DMS153 (cell line): ENCODE measurements around the gene CTNNA3.
A peak's percentile ranks its signal among the peaks of the same experiment; 100 is the strongest.

Source experiments
- DNase-seq: peaks from one replicate; lab custom pipeline; 2025; lab: John Stamatoyannopoulos, UW

CTNNA3 gene

DNA sequence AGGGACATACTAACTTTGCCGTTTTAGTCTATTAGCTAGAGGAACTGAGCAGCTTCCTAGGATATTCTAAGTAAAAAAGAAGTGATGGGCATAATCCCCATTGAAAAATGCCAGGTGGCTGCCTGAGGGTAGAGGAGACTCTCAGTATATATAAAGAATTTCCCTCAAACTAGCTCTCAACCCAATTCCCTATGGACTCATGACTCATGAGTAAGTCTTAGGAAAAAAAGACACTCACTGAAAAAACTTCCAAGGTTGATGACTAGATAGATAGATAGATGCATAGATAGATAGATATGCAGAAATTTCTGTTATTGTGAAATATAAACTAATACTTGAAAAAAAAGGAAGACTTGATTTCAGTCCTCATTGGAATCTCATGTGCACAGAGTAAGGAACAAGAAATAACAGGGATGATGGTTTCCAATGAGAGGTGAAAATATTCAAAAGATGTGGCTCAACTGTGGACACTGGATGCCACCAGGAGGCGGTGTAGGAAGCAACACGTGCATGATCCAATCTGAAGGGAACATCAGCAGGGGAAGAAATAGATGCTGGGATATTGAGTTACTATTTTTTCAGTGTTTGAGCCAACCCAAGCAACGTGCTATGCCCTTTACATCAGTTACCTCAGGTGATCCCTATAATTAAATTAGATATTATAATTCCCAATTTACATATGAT lies 1481.1 kb downstream of the CTNNA3 start:
- no peak for DNase-seq

DNA sequence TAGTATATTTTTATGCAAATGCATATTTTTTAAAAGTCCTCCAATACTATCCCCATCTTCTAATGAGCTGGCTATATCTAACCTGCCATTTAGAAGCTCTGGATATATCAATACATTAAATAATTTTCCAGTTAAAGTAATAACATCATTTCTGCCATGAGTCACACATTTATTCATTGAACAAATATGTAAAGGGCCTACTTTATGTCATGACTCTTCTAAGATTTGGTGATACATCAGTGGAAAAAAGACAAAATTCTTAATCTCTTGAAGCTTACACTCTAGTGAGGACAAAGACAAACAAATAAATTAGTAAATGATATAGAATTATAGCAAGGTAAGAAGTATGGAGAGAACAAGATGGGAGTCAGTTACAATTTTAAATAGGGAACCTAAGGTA lies 1487.0 kb downstream of the CTNNA3 start:
- DNase-seq: no peak

DNA sequence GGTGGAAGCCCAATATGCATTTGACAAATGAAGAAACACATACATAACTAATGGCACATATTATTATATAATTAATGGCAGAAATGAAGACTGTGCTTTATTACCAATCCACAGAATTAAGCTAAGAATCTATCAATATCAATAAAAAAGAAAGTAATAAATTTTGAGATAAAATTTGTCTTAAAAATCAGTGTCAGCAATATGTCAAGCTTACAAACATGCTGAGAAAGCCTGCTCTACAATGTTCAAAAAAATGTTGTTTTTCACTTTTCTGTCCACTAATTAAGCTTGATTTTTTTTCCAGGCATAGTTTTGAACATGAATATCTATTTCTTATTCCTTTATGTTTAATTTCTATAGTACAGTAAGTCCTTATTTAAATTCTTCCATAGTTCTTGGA lies 1491.2 kb downstream of the CTNNA3 start:
- no peak for DNase-seq

DNA sequence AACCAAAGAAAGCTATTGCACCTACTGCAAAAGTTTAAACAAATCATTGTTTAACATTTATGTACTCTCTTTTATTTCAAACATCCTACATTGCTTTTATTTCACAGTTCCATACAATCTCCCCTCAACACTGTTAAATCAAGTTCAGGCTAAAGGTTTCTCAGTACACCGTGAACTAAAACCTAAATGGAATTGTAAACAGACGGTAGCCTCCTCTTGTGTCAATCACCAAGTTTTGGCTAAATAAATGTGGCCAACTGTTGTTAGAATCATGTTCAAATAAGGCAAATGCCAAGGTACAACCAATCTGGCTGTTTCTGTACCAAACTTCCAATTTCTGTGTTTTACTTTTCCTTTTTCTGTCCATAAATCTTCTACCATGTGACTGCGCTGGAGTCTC lies 1493.9 kb downstream of the CTNNA3 start:
- no peak for DNase-seq

DNA sequence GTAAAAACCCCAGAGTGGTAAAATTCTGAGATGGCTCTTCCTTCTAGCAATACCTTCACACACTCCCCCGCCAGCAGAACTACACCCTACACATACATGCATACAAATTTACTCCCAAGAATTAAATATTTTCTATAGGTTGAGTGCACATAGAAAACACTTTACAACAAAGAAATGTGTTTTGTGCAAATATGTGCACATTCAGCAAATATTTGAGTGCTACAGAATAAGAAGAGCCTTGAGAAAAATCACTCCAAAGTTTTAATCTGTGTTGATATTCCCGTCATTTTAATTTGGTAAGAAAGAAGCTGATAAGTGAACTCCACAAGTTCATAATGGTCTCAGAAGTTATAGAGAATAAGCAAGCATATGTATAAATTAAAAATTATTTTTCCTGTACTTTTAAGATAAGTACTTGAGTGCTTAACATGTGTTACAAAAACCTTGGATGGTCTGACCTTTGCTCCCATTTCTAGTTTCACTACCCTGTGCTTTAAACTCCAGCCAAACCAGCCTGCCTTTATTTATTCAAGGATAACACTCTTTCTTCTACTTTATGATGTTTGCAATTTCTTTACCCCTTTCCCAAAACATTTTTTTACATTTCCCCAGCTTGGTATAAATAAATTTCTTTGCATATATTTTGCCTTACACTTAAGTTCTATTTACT lies 1503.7 kb downstream of the CTNNA3 start:
- no peak for DNase-seq

DNA sequence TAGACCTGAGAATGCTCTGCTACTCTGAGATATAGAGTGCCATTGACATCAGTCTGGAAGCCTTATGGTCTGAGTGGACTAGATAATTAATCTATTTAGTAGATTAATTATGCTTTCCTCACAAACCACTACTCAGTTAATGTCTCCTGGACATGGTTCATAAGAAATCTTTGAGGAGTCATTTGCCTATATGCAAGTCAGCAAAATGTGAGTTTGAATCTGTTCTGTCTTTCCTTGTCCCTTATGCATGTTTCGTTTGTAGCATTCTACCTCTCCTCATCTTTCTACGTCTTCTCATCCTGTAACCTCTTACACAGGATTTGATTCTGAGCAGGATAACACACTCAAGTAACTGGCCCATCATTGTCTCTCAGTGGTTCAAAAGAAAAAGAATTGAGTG lies 1505.6 kb downstream of the CTNNA3 start:
- no peak for DNase-seq

DNA sequence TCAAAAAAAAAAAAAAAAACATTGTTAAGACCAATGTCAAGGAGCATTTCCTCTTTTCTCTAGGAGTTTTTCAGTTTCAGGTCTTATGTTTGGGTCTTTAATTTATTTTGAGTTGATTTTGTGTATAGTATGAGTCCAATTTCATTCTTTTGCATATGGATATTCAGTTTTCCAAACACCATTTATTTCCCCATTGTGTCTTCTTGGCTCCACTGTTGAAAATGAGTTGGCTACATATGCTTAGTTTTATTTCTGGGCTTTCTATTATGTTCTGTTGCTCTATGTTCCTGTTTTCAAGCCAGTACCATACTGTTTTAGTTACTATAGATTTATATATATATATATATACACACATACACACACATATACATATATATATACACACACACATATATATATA lies 1506.7 kb downstream of the CTNNA3 start:
- no peak for DNase-seq

DNA sequence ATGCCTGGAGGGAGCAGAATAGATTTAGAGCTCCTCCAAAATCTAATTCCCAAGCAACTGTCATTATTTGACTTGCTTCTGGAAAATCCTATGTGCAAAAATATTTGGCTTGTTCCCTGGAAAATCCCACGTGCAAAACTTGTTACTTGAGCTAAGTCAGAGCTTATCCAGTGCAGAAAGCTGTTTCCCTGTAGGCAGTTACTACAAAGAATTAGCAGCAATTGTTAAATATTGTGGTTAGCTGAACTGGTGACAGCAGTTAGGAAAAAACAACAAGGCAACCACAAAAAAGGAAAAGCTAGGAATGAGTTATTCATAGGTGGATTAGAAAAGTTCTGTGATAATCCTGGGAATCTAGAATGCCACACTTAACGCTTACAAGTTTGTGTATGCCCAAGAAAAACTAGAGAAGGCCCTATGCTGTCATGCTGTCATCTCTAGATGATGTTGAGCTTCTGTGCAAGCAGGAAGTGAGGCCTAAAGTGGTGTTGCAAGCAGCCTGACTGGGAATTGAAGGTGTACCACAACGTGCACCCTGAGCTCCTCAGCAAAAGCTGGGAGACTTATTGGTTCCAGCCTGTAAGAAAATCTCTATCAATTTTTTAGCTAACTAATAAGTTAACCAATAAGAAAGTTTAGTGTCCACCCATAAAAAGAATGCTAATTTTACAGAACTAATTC lies 1508.8 kb downstream of the CTNNA3 start:
- no peak for DNase-seq

DNA sequence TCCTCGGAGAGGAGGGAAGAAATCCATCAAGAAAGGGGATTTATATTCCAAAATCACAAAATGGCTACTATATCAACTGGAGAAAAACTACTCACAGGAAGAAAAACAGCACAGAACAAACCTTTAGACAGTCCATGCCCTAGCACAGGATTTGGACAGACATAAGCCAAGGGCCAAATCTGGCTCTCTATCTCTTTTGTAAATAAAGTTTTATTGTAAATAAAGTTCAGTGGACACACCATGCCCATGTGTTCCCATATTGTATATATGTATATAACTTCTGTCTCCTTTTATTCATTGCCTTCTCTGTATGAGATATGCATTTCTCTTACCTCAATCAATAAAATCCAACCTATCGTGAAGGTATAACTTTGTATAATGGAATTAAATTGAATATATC lies 1513.0 kb downstream of the CTNNA3 start:
- no peak for DNase-seq

DNA sequence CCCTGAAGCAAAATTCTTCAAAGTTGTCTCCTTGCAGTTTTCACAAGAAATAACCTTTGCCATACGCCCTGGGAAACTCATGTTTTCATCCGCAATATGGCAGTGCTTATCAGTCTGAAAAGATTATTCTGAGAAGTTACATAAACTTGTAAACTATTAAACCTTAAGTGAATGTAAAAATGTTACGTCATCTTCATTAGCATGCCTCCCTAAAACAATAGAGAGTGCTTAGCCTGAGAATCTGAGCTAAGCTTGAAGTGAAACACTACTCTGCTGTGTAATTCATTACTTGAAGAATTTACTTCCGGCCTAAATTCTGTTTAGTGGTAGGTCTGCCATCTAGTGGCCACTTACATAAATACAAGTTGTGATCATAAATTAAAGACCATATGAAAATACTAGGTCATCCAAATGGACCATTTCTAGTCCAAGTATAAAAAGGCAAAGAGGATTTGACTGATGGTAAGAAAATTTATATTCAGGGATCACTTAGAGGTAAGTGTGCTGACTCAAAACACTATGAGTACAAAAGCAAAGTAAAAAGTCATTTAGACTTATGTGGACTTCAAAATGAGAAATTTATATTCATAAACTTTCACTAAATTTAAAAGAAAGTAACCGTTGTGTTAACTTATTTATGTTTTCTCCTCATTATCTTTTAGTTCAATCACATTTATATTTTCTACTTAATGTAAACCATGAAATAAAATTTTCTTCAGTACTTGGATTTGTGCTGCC lies 1515.2 kb downstream of the CTNNA3 start:
- peak; percentile 39 for DNase-seq

DNA sequence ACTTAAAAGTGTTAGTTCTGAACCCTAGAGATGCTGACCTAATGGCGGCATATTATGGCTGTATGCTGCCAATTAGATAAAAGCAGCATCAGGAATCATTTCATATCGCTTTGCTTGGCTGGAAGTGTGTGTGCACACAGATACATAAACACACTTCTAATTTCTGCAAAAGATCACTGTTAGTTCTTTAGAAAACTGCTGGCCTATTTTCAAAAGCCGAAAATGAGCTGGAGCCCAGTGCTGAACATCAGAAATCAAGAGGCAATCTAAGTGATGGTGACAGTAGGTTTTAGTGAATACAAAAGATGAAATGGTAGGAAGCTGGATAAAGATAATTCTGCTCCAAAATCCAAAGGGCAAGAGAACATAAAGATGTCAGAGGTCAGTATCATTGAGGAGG lies 1516.0 kb downstream of the CTNNA3 start:
- no peak for DNase-seq

DNA sequence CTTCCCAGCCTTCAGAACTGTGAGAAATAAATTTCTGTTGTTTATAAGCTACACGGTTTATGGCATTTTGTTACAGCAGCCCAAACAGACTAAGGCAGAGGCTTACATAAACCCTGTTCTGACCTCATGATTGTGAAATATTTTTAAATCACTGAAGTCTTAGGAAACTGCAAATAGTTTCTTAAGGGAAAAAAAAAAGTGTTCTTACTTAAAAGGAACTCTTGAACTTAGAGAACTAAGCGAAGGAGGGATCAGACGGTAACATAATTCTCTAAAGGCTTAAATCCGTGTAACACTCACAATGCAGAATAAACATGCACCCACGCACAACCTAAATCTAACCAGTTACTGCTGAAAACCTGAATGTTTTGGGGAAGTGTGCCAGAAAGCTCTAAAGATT lies 1519.2 kb downstream of the CTNNA3 start:
- no peak for DNase-seq

DNA sequence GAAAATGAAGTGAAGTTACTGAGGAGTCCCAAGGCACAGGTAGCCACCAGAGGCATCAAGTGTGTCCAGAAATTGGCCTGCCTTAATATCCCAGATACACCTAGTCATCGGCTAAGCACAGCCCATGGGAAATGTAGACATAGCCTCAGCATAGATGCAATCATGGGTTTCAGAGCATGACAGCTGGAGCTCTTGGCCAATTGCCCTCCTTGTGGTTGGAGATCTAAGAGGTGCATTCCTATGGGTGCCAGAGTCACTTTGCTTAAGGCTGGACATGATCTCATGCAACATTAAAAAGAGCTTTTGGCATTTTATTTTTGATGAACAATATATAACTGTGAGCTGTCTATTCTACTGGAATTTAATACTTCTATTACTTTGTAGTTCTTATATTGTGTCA lies 1528.2 kb downstream of the CTNNA3 start:
- DNase-seq: no peak

DNA sequence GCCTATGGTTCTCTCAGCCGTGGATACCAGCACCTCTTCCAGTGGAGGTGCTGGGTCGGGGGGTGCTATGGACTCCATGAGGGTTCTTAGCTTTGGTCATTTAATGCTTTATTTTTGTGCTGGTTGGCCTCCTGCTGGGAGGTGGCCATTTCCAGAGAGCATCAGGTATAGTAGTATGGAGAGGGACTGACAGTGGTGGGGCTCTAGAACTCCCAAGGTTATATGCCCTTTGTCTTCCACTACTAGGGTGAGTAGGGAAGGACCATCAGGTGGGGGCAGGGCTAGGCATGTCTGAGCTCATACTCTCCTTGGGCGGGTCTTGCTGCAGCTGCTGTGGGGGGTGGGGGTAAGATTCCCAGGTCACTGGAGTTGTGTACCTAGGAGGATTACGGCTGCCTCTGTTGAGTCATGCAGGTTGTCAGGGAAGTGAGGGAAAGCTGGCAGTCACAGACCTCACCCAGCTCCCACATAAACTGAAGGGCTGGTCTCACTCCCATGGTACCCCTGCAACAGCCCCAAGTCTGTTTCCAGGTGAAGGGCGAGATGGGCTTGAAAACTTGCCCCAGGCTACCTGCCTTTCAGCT lies 1533.3 kb downstream of the CTNNA3 start:
- DNase-seq: no peak

DNA sequence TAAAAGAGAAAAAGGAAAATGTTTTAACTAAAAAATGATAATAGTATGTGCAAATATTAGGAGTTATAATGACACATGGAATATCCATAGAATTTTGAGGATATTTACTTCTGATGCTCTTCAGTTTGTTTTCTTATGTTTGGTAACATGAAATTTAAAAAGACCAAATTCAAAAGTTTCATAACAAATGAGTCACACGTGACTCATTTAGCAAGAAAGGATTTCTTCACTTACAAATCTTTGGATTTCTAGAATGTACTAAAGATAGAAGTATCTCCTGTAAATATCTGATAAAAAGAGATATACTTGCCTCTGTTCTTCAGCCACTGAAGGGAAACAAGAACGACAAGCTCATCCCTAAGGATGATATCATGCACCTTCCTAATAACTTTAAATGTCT lies 1544.6 kb downstream of the CTNNA3 start:
- DNase-seq: no peak

DNA sequence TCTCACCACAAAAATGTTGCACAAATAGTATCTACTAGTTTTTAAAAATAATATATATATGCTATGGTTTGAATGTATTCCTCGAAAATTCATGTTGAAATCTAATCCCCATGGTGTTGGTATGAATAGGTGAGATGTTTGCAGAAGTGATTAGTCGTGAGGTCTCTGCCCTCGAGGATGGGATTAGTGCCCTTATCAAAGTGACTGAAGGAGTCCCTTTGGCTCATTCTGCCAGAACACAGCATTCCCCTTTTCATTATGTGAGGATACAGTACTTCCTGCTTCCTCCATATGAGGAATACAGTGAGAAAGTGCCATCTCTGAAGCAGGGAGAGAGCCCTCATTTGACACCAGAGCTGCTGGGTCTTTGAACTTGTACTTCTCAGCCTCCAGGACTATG lies 1547.7 kb downstream of the CTNNA3 start:
- DNase-seq: no peak

DNA sequence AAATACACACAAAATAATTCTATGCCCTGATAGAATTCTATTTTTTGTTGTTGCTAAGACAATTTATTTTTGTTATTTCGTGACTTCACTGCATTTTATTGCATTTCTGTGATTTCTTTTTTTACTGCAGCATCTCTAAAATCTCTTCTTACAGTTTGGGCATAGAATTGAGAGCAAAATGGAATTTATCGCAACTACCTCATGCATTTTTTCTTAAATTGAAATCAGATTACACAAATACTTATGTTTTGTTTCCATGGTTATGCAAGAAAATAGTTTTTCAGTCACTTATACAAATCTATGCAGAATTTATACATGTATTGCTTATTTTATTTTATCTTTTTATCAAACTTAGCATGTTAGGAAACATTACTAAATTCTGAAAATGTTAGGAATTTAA lies 1552.0 kb downstream of the CTNNA3 start:
- no peak for DNase-seq

DNA sequence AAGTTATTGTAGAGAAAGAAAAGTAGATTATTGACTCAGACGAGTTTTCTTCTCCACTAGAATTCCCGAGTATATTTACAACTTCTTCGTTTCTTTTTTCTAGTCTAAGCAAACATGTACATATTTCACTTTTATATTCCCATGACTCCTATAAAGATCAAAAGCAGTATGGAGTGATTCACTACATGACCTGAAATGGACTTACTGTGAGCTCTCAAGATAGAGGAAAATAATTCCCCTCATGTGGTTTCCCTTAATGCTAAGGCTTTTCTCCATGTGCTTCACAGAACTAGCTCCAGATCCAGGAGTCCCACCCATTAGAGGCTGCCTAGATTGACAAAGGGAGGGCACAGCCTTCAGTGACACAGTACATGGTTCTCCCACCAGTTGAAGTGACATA lies 1593.2 kb downstream of the CTNNA3 start:
- DNase-seq: no peak

DNA sequence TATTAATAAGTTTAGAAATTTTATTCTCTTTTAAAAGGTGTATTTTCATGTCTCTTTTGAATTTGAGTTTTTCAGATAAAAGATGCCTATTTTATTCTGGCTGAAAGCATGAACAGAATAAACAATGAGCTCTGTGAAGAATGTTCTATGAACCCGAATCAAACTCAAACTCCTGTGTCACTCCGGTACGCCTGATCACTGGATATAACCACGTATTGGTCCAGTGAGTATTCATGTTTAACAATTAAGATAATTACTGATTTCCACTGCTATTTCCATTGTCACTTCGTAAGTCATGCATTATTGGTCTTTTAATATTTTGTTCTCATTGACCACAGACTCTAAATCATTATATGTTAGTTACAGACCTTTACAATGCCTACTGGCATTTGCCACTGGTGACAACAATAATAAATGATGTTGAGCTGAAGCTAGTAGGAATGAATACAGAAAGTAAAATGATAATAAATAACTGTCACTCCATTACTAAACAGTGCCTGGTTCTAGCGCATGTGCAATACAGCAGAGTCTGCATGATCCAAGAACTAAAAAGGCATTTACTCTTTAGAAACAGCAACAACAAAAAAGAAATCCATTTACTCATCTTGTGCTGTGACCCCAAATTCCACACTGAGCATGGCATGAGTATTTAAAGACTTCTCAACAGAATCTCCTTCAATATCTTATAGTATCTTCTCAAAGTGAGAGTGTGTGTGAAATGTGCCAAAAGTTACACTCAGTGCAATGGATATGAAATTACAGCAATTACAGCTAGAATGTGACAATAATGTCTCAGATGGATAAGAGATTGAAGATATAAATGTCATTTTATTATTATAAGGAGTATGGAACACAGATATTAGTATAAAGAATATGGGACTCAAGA lies 1597.2 kb downstream of the CTNNA3 start:
- DNase-seq: no peak

DNA sequence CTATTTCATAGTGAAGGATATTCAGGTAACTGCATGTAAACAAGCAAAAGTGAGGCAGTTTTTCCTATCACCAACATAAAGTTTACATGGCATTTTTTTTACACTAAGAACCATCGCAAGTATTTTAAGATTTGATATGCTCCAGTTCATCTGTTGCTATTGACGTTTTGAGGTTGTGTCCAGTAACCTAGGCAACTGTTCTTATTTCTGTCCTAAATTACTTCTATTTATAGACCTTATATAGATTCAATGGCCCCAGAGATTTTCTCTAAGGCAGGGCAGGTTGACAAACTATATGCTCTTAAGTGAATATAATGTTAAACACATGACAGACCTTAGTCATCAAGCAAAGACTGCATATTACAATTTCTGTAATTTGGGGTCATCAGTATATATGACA lies 1600.4 kb downstream of the CTNNA3 start:
- no peak for DNase-seq

DNA sequence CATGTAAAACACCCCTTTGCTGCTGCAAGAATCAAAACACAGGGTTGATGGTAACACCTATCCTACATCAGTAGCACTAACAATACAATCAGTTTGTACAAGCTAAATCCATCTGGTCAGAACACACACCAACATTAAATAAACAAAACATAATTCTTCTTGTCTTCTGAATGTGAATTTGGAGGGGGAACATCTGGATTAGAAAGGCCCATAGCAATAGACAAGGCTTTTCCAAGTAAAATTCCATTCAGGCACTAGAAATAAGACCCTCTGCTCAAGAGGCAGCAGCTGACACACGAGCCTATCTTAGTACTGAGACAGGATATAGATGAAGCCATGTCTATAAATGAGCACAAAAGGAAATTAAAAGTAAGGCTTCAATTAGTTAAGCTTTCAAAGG lies 1610.1 kb downstream of the CTNNA3 start:
- no peak for DNase-seq
